SH-SY5Y (cell line): ENCODE measurements around the gene GNA15.

Source experiments
- GATA2 ChIP-seq: IDR thresholded peaks from 2 replicates; pipeline ENCODE4 v1.6.1; 2011; ENCODE audit warnings: mild to moderate bottlenecking, low read depth, low read length
- GATA3 ChIP-seq: IDR thresholded peaks from 2 replicates; pipeline ENCODE4 v1.6.1; 2011; ENCODE audit warnings: low read depth, mild to moderate bottlenecking, low read length, moderate library complexity

GRCh38 chr19:3196064-3196932, 60.5 kb downstream of the GNA15 start:
- TF ChIP-seq GATA3 = no peak
- TF ChIP-seq GATA2 = no peak
